HG03175 (cell line): ENCODE data around the gene HEXIM2.
A peak's percentile ranks its signal among the peaks of the same experiment; 100 is the strongest.
"Not testable (repeated sequence)": the region's sequence is repeated elsewhere in the genome, so short reads cannot be mapped to it uniquely, and the experiment has no call there.

ENCODE experiments used
- ATAC-seq: cut with Tn5 transposase; IDR thresholded peaks from one replicate; pipeline ENCODE4 v1.9.1; 2021; ENCODE audit warnings: mild to moderate bottlenecking, moderate library complexity; ENCODE audit not compliant: unreplicated experiment

Gene HEXIM2, protein sequence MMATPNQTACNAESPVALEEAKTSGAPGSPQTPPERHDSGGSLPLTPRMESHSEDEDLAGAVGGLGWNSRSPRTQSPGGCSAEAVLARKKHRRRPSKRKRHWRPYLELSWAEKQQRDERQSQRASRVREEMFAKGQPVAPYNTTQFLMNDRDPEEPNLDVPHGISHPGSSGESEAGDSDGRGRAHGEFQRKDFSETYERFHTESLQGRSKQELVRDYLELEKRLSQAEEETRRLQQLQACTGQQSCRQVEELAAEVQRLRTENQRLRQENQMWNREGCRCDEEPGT

DNA sequence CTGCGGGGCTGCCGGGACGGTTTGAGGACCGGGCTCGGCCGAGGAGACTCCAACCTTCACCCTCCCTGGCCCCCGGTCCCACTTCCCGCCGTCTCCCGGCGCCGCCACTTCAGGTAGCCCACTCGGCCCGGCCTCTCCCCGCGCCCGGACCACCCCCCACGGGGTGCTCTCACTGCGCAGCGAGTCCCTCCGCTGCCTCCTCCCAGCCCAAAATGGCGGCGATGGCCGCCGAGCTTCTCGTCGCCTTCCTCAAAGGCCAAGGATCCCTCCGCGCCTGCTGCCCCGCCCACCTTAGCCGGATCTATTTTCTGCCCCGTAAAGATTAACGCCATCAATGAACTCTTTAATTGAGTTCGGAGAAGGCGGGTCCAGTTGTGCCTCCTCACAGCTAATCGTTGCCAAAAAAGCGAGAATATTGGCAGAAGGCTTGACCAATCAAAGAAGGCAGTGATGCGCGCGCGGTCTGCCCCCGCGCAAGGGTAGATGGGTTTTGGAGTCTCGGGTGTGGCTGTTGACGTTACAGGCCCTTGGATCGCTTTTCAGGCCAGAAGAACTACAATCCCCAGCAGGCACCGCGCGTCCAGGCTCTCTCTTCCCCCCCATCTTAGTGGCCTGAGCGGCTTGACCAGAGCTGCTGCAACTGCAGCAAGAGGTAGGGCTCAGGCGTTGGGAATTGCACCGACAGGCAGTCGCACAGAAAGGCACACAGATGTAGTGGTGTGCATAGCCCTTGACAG is at the start of gene HEXIM2:
HEXIM2 (plus strand) TSS at position 588 of the 737 bp plus-strand sequence. CDS start 919 bp downstream, outside the sequence.
- peak; percentile 95 for ATAC-seq

DNA sequence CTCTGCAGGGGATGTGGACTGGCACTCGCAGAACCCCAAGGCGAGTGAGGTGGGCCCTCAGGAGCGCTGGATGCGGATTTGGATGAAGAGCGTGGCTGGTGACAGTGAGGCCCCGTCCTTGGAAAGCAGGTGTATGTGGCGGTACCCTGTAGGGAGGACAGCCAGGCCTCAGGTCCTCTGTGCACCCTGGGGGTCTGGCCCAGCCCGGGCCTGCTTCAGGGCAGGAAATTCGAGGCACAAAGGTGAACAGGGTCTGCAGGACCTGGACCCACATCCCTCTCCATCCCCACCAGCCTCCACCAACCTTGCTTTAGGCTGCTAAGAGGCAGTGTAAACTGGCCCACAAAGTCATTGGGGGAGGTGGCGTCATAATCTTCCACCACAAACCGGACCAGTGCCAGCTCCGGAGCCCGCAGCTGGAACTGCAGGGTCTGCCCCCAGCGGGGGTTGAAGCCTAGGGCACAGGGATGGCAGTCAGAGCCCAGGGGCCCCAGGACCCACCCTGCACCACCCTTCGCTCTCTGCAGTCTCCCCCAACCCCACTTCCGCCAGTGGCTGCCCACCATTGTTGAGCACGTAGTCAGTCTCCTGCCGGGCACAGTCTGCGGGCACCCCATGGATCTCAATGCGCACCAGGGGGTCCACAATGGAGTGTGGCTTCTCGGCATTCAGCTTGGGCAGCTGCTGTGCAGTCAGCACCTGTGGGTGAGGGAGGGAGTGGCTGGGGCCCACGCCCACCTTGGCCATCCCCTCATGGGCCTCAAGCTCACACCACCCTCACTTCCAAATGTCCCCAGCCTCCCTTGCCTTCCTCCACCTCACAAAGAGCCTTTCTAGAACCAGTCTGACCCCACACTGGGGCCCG is 48.9 kb upstream of the HEXIM2 start:
- no peak for ATAC-seq

DNA sequence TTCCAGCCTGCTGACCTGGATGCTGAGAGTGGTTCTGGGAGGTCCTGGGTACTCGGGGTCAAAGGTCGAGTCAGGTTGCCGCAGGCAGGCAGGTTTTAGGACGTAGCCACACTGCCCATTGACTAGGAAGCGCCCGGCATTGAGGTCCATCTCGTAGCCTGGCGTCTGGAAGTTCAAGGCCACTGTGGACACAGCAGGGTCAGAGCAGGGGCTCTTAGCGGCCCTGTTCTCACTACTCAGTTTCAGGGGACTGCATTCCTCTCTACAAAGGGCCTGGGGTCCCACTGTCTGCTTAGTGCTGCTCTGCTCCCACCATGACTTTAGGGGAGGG is 48.3 kb upstream of the HEXIM2 start:
- no peak for ATAC-seq

DNA sequence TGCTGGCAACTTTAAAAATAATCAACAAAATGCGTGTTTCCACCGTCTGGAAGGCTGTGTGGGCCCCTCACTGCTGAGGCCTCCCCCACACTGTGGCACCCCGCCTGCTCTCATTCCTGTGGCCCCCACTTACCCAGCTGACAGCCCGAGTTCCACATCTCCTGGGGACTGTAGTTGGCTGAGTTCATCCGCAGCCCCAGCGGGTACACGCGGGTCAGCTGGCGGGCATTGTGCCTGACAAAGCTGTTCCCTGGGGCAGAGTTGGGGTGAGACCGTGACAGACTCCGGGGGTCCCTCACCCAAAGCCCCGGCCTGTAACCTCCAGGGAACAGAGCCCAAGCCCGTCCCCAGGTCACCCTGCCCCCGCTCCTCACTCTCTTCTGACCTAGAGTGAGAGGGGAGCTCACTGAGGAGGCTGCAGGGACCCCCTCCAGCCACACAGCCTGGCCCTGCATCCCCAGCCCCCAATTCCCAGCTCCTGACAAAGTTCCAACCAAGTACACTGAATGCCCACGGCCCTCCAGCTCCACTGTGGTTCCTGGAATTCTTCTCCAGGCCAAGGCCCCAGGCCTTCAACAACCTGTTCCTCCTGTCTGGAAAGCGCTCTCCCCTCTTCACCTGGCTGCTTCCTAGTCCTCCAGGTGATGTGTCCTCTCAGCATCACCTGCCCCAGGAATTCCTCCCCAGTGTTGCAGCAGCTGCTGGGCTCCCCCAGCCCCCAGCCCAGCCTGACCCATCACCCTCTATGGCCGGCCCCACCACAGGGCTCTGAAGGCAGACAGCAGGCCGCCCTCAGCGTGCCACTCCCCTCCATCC is 47.4 kb upstream of the HEXIM2 start:
- no peak for ATAC-seq

DNA sequence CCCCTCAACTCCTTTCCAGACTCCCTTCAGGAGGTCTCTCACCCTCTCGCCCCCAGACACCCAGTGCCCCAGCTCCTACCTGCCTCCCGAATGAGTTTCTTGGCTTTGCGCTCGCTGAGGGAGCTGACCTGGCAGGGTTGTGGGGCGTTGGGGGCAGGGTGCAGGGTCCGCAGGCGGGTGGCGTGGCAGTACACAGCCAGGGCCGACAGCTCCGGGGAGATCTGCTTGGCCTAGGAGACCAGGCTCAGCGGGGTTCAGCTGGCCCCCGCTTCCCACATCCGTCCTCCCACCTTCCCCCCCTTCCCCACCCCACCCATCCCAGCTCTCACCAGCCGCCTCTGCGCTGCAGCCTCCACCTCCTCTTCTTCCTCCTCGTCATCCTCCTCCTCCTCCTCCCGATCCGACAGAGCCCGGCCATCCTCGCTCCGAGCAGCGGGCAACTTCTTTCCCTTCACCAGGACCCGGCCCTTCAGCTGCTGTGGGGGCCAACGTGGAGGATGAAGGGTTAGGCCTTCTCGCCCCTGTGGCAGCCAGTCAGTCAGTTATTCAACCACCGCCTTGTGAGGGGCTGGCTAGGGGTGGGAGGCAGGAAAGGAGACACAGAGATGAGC is 46.6 kb upstream of the HEXIM2 start:
- ATAC-seq: no peak

DNA sequence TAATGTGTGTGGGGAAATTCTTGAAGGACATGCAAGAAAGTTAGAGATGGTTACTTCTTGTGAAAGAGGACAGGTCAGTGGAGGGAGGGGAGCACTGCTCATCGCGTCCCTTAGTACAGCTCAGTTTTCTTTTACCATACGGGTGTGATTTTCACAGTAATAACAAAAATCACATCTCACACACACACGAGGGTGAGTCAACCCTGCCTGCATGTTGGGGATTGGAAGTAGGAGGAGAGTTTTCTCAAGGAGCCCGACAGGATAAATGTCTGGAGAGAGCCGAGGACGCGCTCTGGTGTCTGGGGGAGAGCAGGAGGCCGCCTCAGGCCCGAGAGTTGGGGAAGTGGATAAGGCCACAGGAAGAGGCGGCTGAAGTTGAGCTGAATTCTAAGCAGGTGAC is 45.8 kb upstream of the HEXIM2 start:
- no peak for ATAC-seq

DNA sequence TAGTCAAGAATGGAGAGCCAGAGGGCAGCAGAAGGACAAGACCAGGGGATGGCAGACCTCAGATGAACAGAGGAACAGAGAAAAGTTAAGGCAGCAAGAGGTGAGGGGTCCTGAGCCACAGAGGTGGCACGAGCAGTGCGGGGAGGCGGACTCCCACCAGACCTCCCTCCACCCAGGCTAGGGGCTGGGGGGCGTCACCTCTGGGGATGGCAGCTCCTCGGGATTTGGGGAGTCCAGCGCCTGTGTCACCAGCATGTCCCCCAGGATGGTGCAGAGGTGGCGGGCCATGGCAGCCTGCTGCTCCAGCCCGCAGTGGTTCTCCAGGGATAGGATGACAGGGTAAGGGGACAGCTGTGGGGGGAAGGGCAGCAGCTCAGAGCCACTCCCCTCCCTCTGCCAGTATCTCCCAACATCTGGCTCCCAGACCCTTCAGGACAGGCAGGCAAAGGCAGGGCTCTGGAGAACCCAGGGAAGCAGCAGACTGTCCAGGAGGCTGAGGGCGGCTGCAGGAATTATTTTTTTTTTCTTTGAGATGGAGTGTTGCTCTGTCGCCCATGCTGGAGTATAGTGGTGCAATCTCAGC is 45.1 kb upstream of the HEXIM2 start:
- no peak for ATAC-seq

DNA sequence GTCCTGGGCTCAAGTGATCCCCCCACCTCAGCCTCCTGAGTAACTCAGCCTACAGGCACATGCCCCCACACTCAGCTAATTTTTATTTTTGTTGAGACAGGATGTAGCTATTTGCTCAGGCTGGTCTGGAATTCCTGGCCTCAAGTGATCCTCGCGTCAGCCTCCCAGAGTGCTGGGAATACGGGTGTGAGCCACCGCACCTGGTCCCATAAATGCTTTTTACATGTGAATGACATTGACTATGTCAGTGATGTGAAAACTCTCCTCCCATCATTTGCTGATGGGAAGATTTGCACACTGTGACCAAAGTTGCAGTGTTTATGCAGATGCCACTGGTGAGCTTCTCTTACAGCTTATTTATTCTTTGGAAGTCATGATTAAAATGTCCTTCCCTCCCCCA is 44.3 kb upstream of the HEXIM2 start:
- ATAC-seq: no peak

DNA sequence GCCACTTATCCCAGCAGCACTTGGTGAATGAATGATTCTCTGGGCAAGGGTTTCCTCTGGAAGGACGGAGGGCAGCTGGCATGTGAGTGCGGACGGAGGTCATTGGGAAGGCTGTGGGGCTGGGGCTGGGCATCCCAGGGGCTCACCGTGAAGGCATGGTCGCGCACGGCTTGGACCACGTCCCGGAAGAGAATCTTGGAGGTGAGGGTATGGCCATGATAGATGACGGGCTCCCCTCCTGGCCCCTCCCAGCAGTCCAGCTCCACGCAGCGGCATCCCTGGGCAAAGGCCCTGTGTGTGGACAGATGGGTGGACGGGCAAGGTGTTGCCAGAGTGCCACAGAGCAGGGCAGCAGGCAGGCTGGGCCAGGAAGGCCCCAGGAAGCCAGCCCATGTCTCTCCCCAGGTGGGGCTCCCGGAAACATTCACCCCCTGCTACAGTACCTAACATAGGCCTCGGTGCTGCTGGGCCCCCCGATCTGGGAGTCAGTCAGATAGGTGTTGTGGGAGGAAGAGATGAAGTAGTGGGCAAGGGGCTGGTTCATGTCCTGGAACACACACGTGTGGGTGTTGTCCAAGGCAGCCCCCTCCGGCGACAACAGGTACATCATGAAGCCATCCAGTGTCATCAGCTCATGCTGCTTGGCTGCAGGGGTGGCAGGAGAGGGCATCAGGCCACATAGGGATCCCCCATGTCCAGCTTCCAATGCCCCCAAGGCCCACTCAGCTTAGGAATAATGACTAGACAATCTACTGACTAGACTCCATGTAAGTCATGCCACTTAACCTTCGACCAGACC is 43.6 kb upstream of the HEXIM2 start:
- ATAC-seq: no peak

DNA sequence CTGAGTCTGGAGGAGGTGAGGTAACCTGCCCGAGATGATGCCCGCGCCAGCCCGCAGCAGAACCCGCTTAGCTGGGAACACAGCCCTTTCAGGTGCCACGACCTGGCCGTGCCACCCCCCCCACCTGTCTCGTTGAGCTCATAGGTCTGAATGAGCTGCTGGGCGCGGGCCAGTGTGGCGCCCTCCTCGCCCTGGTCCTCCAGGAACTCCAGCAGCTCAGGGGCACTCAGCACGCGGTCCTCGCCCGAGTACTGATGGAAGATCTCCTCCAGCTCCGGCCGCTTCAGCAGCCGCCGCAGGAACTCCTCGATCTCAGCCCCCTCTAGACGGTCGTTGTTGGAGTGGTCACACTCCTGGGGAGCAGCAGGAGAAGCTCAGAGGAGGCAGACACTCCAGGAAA is 43.0 kb upstream of the HEXIM2 start:
- no peak for ATAC-seq

DNA sequence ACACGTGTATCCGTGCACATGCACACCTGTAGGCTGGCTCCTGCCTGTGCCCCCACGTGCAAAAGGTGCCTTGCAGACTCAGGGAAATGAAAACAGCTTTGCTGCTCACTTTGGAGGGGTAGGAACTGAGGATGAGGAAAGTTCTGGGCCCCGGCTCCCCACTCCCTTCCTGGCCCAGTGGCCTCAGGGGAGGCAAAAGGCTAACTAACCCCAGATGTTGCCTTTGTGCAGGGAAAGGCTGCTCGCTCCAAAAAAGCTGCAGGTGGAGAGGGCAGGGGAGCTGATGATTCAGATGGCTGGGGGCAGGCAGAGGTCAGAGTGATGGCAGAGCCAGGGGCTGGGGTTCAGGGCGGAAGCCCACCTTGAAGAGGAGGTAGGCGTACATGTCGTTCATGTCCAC is 41.7 kb upstream of the HEXIM2 start:
- ATAC-seq: no peak

DNA sequence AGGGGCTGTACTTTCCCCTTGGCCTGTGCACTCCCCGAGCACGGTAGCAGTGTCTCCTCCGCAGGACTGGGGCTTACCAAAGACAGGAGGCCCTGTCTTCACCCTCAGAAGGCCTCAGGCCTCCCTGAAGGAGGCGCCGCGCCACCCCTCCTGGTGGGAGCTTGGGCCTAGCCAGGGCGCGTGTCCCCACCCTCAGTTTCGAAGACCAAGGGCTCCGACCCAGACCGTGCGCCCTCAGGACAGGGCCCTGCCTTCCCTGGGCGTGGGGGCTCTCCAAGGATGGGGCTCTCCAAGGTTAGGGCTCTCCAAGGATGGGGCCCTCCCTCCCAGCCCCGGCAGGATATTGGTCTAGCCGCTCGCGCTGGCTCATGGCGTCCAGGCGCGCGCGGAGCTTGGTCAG is 41.1 kb upstream of the HEXIM2 start:
- no peak for ATAC-seq

DNA sequence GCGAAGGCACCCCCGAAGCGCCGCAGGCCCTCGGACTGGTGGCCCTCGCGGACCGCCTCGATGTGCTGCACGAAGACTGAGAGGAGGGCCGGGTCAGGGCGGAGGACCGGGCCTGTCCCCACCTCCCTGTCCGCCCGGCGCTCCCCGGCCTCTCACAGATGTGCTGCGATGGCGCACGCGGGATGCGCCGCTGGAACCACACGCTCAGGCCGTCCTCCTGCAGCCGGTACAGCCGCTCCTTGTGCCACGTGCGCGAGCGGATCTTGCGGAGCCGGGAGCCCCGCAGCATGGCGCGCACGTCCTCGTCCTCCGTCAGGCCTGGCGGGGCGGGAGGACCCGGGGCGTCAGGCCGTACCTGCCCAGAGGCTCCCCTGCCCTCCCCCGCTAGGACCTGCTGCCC is 40.6 kb upstream of the HEXIM2 start:
- ATAC-seq: no peak

DNA sequence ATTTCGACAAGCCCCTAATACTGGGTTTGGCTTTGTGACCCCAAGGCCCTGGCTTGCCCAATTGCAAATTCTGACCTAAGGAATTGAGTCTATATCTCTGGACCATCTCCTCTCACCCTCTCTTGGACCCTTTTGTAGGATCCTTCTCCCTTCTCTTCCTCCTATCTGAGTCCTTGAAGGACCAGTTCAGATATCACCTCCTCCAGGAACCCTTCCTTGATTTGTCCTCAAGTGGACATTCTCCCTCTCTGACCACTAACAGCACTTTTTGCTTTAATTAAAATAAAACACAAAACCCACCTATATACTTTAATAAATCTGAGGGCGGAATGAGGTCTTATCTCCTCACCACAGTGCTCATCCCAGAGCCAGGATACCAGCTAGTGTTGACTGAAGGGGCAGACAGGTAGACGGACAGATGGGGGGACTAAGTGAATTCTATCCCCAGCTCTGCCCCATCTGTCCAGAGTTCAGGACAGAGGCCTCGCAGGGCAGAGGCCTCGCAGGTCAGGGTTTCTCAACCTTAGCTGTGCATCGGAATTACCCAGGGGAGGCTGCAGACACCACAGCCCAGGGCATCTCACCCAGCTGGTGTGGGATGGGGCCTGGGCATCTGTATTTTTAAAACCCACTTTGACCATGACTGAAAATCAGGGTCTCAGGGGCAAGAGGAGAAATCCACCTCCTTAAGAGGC is 38.5 kb upstream of the HEXIM2 start:
- ATAC-seq: no peak

DNA sequence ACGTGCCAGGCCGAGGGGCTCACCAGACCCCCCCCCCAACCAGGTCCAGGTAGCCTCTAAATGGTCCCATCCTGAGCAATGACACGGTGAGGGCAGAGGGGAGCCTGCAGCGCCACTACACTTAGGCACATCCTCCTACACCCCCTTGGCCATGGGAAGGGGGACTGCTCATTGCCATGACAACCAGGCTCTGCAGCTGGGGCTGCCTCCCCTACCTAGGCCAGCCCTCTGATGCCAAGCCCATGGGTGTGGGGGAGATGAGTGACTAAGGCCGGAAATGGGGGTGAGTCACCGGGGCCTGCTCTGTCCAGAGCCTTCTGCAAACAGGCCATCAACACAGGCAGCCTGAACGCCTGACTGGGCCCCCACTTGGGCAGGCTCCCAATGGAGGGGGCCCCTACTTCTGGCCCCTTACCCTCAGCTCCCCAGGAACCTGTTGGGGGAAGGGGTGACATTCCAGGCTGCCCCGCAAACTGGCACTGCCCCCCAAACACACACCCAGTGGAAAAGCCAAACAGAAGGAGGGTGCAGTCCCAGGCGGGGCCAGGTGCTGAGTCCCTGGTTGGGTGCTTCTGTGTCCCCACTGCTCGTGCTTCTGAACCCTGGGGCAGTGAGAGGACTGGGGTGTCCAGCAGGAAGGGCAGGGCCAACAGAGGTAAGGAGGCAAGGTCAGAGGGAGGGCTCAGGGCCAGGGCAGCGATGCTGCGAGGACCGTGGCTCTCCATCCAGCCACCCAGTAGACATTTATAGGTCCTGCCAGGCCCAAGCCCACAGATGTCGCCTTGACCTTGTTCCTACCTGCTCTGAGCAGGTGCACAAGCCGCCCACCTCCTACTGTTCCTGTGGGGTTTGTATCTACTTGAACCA is 37.5 kb upstream of the HEXIM2 start:
- no peak for ATAC-seq

DNA sequence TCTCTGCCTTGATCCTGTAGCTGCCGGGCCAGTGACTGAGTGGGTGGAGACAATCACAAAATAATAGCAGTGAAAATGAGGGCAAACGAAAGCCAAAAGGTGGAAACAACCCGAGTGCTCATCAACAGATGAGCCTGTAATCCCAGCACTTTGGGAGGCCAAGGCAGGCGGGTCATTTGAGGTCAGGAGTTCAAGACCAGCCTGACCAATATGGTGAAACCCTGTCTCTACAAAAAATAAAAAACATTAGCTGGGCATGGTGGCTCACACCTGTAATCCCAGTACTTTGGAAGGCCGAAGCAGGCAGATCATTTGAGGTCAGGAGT is 36.9 kb upstream of the HEXIM2 start:
- not testable (repeated sequence) for ATAC-seq

DNA sequence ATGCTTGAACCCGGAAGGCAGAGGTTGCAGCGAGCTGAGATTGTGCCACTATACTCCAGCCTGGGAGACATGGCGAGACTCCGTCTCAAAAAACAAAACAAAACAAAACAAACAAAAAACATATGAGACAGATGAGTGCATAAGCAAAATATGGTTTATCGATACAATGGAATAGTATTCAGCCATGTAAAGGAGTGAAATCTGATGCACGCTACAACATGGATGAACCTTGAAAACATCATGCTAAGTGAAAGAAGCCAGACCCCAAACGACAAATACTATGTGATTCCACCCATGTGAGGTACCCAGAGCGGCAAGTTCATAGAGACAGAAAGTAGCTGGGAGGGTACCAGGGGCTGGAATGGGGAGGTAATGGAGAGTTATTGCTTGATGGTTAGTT is 36.2 kb upstream of the HEXIM2 start:
- ATAC-seq: no peak

DNA sequence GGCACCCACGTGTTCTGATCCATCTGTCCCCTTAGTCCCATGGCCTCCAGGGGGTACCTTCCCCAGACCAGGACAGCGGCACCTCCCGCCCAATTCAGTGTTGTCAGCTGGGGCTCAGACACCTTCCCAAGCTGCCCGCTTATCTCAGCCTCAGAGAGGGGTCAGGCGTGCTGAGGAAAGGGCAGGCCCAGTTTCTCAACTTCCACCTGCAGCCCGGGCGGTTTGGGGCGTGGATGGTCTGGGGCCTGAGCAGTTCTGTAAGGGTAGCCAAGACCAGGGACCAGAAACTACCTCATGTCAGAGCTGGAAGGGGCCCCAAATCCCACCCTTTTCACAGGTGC is 34.5 kb upstream of the HEXIM2 start:
- ATAC-seq: no peak
